Measurements from ENCODE around the gene VEGFA.

Gene VEGFA

GRCh38 chr6:43747784-43748183 lies 22.2 kb upstream of the VEGFA start:
- no peak for DNase-seq (ENCODE audit: low read depth, low spot score)
- TF ChIP-seq CTCF (IDR thresholded peaks at IDR 0.05; ENCODE audit: low read depth, low read length) = no peak

GRCh38 chr6:43748765-43749164 lies 21.2 kb upstream of the VEGFA start:
- no peak for TF ChIP-seq CTCF (IDR thresholded peaks at IDR 0.05; ENCODE audit: low read depth, low read length)
- no peak for DNase-seq (ENCODE audit: low read depth, low spot score)
- H3K4me3 ChIP-seq (ENCODE audit: low read depth, low read length) = no peak overlapping the region
- in situ Hi-C loops (cut with HindIII; ENCODE audit: low sequenced_read_pairs) = no loop called here

More at GRCh38 chr6:43747784-43748183, 22.2 kb upstream of the VEGFA start:
- H3K4me3 ChIP-seq (ENCODE audit: low read depth, low read length) = no peak overlapping the region
- in situ Hi-C loops (cut with HindIII; ENCODE audit: low sequenced_read_pairs) = no loop called here

- in situ Hi-C loops (cut with HindIII; ENCODE audit: low sequenced_read_pairs) = no loop called here
- no peak for TF ChIP-seq CTCF (IDR thresholded peaks at IDR 0.05; ENCODE audit: low read depth, low read length)
- no peak overlapping the region for H3K4me3 ChIP-seq (ENCODE audit: low read depth, low read length)
- DNase-seq (ENCODE audit: low read depth, low spot score) = no peak
Observed at GRCh38 chr6:43749461-43749860, 20.6 kb upstream of the VEGFA start.

GRCh38 chr6:43750622-43751021 lies 19.4 kb upstream of the VEGFA start:
- H3K4me3 ChIP-seq (ENCODE audit: low read depth, low read length) = no peak overlapping the region
- TF ChIP-seq CTCF (IDR thresholded peaks at IDR 0.05; ENCODE audit: low read depth, low read length) = no peak
- no peak for DNase-seq (ENCODE audit: low read depth, low spot score)
- in situ Hi-C loops (cut with HindIII; ENCODE audit: low sequenced_read_pairs) = no loop called here

GRCh38 chr6:43753570-43754183 lies 16.3 kb upstream of the VEGFA start:
- no peak for TF ChIP-seq CTCF (IDR thresholded peaks at IDR 0.05; ENCODE audit: low read depth, low read length)
- DNase-seq (ENCODE audit: low read depth, low spot score) = no peak
- in situ Hi-C loops (cut with HindIII; ENCODE audit: low sequenced_read_pairs) = no loop called here
- no peak overlapping the region for H3K4me3 ChIP-seq (ENCODE audit: low read depth, low read length)

- H3K4me3 ChIP-seq (ENCODE audit: low read depth, low read length) = no peak overlapping the region
- DNase-seq (ENCODE audit: low read depth, low spot score) = no peak
- in situ Hi-C loops (cut with HindIII; ENCODE audit: low sequenced_read_pairs) = no loop called here
- no peak for TF ChIP-seq CTCF (IDR thresholded peaks at IDR 0.05; ENCODE audit: low read depth, low read length)
Observed at GRCh38 chr6:43757966-43758616, 11.9 kb upstream of the VEGFA start.

Data from astrocyte of the spinal cord (primary cell).